ENCODE data around the gene ACACB.

Gene ACACB

DNA sequence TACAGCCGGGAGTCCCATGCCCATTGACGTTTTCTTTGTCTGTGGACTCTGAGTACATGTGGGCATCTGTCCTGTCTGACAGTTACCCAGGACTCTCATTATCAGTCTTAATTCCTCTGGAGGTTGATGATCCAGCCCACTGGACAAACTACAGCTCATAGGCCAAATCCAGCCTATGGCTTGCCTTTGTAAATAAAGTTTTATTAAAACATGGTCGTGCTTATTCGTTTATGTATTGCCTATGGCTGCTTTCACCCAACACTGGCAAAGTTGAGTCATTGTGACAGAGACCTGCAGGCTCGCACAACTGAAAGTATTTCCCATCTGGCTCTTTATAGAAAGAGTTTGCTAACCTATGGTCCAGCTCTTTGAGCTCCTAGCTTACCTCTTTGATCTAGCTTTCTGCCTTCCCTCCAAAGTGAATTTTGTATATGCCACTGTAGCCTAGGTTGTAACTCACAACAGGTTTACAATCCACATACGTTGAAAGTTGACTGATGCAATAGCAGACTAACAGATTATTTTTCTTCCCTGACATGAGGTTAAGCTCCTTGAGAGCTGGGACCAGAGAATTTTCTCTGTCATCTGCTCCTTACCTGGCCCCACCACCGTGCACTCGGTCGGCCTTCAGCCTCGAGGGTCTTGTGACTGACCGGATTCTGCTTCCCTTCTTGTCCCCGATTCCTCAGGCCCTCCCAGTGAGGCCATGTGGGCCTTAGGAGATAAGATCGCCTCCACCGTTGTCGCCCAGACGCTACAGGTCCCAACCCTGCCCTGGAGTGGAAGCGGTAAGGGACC is 57.3 kb downstream of the ACACB start:
- DNase-seq (ENCODE audit: low read depth in 2 of 2): no peak

GRCh38 chr12:109174468-109174867 is 58.1 kb downstream of the ACACB start:
- no peak for DNase-seq (ENCODE audit: low read depth in 2 of 2)

GRCh38 chr12:109178532-109178931 is 62.1 kb downstream of the ACACB start:
- no peak for DNase-seq (ENCODE audit: low read depth in 2 of 2)

DNA sequence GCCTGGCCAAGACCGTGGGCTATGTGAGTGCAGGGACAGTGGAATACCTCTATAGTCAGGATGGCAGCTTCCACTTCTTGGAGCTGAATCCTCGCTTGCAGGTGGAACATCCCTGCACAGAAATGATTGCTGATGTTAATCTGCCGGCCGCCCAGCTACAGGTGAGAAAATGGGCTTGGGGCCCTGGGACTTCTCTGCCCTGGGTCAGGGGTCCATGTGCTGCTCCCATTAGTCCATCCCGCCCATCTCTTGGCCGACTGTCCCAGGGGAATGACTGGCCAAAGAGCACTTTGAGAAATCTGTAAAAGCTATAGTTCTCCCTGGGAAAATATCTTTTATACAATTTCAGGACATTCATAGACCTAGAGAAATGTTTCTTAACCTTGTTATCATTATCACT is 63.5 kb downstream of the ACACB start:
- DNase-seq (ENCODE audit: low read depth in 2 of 2): no peak

DNA sequence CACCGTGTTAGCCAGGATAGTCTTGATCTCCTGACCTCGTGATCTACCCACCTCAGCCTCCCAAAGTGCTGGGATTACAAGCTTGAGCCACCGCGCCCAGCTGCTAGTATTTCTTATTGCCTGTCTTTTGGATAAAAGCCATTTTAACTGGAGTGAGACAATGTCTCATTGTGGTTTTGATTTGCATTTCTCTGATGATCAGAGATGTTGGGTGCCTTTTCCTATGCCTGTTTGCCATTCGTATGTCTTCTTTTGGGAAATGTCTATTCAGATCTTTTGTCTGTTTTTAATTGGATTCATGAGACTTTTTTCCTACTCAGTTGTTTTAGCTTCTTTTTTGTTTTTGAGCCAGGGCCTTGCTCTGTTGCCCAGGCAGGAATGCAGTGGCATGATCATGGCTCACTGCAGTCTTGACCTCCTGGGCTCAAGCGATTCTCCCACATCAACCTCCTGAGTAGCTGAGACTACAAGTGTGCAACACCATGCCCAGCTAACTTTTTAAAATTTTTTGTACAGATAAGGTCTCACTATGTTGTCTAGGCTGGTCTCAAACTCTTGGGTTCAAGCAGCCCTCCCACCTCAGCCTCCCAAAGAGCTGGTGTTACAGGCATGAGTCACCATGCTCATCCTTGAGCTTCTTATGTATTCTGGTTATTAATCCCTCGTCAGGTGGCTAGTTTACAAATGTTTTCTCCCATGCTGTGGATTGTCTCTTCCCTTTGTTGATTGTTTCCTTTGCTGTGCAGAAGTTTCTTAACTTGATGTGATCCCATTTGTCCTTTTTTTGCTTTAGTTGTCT is 65.9 kb downstream of the ACACB start:
- DNase-seq (ENCODE audit: low read depth in 2 of 2): no peak

- no peak for DNase-seq (ENCODE audit: low read depth in 2 of 2)
These were observed 69.1 kb downstream of the ACACB start for GRCh38 chr12:109185441-109185840.

GRCh38 chr12:109186993-109187653 is 70.7 kb downstream of the ACACB start:
- DNase-seq (ENCODE audit: low read depth in 2 of 2): no peak

- no peak for DNase-seq (ENCODE audit: low read depth in 2 of 2)
These were observed 71.8 kb downstream of the ACACB start for GRCh38 chr12:109188108-109188712.

- no peak for DNase-seq (ENCODE audit: low read depth in 2 of 2)
These were observed 72.9 kb downstream of the ACACB start for GRCh38 chr12:109189291-109189690.

GRCh38 chr12:109191621-109192250 is 75.3 kb downstream of the ACACB start:
- DNase-seq (ENCODE audit: low read depth in 2 of 2): no peak

DNA sequence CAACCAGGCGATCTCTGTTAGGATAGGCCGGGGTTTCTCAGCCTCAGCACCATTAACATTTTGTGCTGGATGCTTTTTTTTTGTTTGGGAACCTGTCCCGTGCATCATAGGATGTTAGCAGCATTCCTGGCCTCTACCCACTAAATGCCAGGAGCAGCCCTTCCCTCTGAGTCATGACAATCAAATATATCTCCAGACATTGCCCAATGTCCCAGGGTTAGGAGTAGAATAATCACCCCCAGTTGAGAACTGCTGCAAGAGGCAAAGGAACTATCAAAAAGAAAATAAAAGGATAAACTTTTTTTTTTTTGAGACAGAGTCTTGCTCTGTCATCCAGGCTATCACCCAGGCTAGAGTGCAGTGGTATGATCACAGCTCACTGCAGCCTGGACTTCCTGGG is 76.0 kb downstream of the ACACB start:
- DNase-seq (ENCODE audit: low read depth in 2 of 2): no peak

DNA sequence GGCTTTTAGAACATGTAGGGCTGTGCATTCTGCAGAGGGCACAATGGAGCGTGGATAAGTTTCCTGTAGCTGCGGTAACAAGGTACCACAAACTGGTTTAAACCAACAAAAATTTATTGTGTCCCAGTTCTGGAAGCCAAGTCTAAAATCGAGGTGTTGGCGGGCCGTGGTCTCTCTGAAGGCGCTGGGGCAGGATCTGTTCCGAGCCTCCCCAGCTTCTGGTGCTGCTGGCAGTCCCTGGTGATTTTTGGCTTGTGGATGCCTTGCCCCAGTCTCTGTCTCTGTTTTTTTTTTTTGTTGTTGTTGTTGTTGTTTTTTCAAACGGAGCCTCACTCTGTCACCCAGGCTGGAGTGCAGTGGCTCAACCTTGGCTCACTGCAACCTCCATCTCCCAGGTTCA is 77.5 kb downstream of the ACACB start:
- DNase-seq (ENCODE audit: low read depth in 2 of 2): no peak

DNA sequence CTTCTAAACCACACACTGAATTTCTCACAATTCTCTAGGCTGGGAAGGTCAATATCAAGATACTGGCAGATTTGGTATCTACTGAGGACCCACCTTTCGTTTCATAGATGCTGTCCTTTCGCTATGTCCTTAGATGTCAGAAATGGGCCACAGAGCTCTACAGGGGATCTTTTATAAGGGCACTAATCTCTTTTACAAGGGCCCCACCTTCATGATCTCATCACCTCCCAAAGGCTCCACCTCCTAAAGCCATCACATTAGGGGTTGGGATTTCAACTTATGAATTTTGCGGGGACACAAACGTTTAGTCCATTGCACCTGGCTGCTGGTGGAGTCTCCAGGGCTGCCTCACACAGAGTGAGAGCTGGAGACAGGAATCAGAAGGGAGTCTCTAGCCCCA is 79.9 kb downstream of the ACACB start:
- DNase-seq (ENCODE audit: low read depth in 2 of 2): no peak

DNA sequence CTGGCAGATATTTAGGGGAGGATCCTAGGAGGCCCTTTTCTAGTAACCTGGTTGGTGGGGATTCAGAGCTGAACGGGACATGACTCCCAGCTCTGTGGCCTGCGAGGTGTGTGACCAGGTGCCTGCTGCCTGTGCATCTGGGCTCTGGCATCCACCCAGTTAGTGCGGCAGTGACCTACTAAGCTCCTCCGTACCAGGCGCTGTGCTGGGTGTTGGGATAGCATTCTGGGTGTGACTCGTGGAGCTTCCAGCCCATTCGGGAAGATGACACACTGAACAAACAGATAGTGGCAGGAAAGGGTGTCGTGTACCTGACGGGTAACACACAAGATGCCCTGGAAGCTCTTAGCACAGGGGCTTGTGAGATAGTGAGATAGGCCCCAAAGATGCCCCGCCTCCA is 80.9 kb downstream of the ACACB start:
- DNase-seq (ENCODE audit: low read depth in 2 of 2): no peak

- DNase-seq (ENCODE audit: low read depth in 2 of 2): no peak
These were observed 82.9 kb downstream of the ACACB start for GRCh38 chr12:109199324-109199723.

DNA sequence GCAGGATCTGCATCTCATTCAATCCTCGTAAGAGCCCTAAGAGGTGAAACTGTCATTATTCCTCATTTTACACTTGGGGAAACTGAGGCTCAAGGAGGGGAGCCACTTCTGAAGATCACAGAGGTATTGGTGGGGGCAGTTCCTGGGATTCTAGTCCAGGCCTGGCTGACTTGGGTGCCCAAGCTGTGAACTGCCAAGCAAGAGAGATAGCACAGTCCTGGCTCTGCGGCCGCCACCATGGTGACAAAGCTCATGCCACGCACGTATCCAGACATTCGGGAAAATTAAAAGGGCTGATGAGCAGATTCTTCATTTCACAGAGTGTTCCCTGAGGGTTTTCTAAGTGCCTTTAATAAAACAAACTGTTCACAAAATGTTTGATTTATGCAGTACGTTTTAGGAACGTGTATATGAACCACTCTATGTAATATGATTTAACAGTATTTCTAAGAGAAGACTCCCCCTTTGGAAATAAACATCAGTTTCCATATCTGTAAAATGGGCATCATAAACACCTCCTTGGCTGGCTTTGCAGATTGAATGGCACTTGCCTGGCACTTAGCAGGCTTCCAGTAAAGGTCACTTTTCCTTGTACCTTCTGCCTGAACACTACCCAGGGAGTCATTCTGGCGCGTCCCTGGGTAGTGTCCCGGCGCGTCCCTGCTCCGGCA is 84.6 kb downstream of the ACACB start:
- no peak for DNase-seq (ENCODE audit: low read depth in 2 of 2)

DNA sequence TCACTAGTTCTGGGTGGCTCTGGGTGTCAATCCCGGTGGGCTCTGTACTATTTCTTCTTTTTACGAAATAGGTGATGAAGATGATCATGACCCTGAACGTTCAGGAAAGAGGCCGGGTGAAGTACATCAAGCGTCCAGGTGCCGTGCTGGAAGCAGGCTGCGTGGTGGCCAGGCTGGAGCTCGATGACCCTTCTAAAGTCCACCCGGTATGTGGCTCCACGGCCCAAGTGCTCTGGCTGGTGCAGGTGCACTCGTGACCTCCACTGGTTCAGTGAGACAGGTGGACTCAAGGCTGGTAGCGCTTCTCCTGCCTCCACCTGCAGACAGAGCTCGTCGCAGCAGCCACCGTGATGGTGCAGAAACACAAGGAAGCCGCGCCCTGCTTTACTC is 85.1 kb downstream of the ACACB start:
- DNase-seq (ENCODE audit: low read depth in 2 of 2): no peak

DNA sequence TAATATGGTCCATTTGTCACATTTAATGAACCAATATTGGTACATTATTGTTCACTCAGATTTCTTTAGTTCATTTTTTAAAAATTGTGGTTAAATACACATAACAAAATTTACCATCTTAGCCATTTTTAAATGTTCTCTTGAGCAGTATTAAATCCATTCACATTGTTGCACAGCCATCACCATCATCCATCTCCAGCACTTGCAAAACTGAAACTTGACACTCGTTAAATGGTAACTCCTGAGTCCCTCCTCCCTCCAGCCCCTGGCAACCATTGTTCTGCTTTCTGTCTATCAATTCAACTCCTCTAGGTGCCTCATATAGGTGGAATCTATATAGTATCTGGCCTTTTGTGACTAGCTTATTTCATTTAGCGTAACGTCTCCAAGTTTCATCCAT is 86.4 kb downstream of the ACACB start:
- DNase-seq (ENCODE audit: low read depth in 2 of 2): no peak

DNA sequence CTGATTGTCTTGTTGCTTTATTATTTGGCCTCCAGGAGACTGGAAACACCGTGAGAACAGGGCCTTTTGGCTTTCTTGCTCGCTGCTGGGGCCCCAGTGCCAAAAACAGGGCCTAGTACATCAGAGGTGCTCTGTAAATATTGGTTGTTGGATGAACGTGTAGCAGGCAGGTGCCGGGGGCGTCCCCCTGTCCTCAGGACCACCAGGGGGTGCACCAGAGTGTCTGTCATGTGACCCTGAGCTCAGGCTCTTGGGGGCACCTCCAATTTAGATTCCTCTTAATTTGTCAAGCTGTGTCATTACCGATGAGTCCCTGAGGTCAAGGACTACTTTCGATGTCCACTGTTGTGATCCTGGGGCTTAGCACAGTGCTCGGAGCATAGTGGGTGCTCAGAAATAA is 87.1 kb downstream of the ACACB start:
- no peak for DNase-seq (ENCODE audit: low read depth in 2 of 2)

- no peak for DNase-seq (ENCODE audit: low read depth in 2 of 2)
These were observed 92.7 kb downstream of the ACACB start for GRCh38 chr12:109209082-109209481.

- no peak for DNase-seq (ENCODE audit: low read depth in 2 of 2)
These were observed 96.2 kb downstream of the ACACB start for GRCh38 chr12:109212460-109213115.

All from stimulated activated CD4-positive, alpha-beta T cell treated with anti-CD3 and anti-CD28 coated beads, Interleukin-15, amount 100 ng/mL, for 48 hours (primary cell).